T follicular helper cell (primary cell): ENCODE data around the gene MYH15.

Experiments
- DNase-seq: peaks from one replicate; pipeline ENCODE4 v3.0.0-alpha.2; 2020; ENCODE audit warnings: low read depth

MYH15 gene

DNA sequence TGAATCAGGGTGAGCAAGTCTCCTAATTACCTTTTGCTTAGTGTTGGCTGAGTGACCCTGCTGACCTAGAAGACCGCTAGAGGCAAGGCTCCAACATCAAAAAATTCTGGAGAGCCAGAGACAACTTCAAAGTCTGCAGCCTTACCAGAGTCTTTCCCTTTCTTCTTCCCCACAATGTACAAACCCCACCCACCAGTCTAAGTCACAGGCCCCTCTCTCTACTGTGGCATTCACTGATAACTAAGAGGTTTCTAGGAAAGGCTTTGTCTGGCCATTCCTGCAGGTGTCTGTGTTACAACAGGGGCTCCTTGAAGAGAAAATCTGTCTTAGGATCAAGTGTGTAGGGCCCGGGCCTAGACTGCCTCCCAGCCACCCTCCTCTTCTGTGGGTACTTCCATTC is 525 bp downstream of the MYH15 start:
- DNase-seq = no peak

DNA sequence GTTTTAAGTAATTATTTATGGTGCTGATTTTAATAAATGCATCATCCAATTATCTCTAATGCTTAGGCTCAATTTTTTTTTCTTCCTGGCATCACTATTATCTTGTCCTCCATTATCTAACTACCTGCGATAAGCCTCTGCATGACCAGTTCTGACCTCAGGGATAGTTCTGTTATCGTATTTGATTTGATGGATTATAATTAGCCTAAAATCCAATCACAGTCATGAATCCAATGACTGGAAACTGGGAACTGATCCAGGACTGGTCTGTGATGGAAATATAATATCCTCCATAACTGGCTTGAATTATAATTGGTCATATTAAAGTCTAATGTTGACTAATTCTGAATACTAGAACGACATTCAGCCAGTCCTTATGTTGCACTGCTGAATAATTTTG is 1.1 kb downstream of the MYH15 start:
- DNase-seq = no peak

DNA sequence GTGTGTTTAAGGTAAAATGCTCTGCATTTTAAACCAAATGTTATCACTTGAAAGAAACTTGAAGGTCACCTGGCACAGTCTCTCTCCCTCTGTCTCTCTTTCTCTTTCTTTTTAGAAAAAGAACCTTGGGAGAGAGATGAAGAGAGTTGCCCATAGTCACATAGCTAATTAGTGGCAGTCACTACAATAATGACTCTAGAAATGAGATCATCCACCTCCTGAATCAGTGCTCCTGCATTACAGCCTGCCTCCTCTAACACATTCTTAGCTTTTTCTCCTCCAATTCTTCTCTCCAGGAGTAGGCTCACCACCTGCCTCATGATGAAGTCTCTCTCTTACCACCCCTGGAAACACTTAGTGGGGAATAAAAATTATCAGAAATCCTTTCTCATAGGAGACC is 2.5 kb downstream of the MYH15 start:
- DNase-seq = no peak

DNA sequence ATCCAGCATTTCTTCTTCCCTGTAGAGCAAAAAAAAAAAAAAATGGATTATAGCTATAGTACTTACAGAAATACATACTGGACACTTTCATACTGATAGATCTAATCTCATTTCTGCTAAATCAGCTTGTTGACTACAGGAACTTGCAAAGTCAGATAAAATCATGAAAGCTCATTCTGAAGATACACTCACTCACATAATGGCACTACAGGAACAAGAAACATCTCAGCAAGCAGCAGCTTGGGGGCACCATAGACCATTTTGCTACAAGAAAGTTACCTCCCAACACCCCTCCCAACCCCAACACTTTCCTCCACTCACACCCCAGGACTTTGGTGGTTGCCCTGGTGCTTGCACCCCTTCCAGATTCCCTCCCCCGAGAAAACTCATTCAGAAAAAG is 4.6 kb downstream of the MYH15 start:
- DNase-seq = no peak

DNA sequence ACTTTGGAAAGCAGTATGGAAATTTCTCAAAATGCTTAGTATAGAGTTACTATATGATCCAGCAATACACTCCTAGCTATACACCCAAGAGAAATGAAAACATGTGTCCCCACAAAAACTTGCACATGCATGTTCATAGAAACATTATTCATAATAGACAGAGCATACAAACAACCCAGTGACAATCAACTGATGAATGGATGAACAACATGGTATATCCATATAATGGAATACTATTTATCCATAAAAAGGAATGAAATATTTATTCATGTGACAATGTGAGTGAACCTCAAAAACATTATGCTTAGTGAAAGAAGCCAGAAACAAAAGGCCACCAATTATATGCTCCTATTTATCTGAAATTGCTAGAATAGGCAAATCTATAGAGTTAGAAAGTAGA is 6.7 kb downstream of the MYH15 start:
- no peak for DNase-seq

DNA sequence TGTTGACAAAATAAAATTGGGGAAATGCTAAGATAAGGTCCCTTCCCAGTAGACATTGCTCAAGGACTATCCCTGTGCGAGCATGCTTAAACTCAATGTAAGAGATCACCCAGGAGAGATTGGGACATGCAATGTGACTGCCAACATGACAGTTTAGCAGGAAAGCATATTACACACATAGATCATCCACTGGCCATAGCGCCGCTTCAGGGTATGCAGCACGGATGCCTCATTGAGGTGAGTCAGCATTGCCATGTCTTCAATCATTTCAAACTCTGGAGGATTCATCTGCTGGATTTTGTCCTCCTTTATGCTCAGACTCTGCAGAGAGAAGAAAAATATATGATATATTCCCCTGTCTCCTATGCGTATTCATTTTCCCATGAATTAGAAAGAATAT is 8.9 kb downstream of the MYH15 start:
- no peak for DNase-seq

DNA sequence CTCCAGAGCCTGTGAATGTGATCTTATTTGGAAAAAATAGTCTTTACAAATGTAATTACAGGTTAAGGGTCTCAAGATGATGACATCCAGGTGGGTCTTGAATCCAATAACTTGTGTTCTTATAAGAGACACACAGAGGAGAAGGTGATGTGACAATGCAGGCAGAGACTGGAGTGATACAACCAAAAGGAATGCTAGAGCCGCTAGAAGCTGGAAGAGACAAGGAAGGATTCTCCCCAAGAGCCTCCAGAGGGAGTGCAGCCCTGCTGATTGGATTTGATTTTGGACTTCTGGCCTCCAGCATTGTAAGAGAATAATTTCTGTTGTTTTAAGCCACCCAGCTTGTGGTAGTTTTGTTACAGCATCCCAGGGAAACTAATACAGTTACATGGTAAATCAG is 9.7 kb downstream of the MYH15 start:
- no peak for DNase-seq

DNA sequence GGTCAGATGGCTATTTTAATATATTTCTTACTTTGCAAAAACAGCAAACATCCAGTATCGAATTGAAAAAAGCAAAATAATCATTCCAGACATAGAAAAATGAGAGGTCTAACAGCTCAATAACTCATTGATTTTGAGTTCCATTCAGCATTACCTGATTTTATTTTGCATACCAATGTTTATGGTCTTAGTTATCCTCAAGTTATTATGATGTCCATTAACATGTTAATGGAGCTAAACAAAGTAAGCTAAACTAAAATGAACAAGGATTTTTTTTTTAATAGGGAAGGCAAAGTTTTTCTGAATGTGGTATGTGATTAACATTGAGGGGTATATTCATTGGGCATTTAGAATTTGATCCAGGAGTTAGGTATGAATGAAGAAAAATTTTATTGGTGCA is 13.1 kb downstream of the MYH15 start:
- no peak for DNase-seq

DNA sequence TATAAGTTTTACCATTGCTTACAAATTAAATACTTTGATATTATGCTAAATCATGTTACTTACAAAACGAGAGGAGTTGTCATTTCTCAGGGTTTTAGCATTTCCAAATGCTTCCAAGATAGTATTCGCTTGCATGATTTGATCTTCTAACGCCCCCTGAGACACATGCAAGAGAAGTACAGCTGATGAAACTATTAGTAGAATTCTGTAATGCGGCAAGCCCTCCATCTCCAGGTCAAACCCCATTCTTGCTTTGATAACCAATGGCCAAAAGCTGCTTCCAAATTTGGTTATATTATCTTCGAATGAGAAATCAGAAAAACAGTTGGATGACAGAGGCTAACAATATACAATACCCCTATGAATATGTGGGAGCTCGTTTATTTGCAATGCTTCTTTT is 14.7 kb downstream of the MYH15 start:
- DNase-seq = no peak

DNA sequence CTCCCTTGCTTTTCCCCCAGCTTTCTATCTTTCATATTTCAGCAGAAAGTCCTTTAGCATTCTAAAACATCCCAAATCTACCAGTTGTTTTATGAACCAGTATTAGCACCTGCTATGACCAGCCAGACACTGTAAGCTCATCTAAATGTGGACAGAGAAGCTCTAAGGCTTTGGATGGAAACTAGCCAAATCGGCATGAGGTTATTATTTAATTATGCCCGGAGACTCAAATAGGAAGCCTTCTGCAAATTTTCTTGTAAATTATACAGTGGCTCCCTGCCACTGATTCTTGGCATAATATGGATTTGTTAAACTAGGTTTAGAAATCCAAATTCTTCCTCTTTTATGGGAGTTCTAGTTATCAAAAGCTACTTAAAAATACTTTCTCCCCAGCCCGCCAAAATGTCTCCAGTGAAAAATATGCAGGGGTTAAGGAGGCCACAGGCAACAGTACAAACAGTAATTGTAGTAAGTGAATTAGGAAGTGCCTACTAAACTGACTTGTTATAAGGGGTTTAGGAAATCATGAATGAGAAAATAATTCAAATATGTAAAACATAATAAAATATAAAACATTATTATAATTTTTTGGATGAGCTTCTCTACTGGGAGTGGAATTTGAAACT is 15.4 kb downstream of the MYH15 start:
- no peak for DNase-seq

DNA sequence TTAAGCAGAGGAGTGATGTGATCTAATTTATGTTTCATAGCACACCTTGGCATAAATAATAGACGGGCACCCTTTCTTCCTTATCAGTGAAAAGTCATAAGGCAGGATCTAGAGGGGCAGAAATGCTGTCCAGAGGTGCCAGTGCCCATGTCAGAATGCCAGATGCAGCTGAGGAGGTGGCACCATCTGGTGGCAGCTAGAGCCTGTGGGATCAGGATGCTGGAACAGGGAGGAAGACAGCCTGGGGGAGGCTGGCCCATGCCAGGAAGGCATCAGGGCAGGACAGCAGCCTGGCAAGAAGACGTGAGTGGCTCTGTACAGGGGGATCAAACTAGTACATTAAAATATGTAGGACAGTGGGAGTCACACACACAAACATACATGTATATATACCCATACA is 16.5 kb downstream of the MYH15 start:
- no peak for DNase-seq

DNA sequence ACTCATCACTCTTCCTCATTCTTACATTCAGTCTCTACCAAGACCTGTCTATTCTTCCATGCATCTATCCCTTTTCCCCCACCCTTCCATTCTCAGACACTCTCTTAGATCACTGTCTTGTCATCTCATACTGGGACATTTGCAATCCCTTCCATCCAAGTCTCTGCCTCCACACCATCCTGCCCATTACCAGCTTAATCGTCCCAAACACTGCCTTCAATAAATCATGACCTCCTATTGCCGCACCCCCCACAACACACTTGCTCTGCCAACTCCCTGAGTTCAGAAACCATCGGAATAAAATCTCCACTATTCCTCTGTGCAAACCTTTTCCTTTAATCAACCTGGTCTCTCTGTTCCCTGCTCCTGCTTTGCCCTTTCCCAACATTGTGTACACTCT is 18.9 kb downstream of the MYH15 start:
- no peak for DNase-seq

DNA sequence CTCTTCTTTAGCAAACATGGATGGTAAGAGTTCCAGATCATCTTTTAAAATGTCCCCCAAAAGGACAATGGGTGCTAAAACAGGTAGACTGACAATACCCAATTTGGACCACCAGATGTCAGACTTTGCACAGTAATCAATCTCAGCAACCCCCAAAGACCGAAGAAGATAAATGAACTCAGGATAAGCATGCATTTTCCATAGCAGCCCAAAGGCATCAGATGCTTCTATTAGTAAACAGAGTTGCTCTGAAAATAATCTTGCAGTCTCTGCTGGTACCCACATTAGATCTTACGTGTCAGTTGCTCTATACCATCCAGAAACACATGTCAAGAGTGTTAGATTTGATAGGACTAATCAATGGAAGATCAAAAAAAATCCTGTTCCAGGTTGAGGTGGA is 20.6 kb downstream of the MYH15 start:
- DNase-seq = peak; percentile 28

DNA sequence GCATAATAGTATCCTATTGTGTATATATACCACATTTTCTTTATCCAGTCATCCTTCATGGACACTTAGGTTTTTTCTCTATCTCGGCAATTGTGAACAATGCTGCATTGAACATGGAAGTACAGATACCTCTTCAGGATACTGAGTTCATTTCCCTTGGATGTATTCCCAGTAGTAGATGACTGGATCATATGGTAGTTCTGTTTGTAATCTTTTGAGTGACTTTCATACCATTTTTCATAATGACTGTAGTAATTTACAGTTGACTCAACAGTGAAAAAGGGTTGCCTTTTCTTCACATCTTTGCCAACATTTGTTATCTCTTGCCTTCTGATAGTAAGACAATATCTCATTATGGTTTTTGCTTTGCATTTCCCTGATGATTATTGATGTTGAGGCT is 21.8 kb downstream of the MYH15 start:
- no peak for DNase-seq

DNA sequence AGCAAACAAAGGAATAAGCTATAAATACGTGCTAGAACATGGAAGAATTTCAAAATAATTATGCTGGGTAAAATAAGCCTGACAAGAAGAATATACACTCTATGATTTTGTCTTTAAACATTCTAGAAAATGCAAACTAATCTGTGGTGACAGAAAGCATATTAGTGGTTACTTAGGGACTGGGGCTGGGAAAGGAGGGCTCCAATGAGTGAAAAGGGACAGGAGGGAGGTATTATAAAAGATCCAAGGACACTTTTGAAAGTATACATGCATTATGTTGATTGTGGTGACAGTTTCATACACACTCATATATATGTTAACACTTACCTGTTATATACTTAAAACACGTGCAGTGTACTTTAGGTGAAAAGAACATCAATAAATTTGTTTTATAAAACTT is 23.0 kb downstream of the MYH15 start:
- no peak for DNase-seq

DNA sequence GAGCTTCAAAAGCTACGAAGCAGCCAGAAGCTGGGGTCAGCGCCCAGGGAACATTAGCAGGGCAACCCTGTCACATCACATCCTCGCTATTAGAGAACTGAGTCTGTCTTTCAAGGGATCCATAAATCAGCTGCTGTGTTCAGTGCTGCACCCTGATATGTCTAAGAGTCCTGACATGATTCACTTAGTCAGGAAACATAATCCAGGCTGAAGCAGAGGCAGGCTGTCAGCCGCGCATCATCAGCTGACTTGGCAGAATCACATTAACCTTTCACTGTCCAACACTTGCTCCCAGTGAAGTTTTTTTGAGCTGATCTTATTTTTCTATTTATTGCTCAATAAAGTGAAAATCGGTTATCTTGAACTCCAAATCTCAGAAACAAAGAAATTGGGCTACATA is 23.5 kb downstream of the MYH15 start:
- DNase-seq = no peak

DNA sequence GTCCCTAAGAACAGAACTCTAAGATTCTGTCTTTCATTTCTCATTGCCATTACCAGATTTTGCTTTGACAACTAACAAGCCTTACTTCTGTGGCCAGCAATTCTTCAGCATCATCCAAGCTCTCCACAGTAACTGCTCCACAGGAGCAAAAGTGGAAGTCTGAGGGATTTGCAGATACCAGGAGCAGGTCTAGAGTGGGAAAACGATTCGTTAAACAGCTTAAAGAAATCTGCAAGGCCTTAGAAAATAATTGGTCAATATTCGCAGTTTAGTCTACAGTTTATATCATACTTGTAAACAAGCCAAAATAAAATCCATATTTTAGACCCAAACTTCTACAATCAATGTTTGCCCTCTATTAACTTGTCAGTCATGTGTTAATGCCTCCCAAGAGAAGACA is 24.1 kb downstream of the MYH15 start:
- DNase-seq = no peak

DNA sequence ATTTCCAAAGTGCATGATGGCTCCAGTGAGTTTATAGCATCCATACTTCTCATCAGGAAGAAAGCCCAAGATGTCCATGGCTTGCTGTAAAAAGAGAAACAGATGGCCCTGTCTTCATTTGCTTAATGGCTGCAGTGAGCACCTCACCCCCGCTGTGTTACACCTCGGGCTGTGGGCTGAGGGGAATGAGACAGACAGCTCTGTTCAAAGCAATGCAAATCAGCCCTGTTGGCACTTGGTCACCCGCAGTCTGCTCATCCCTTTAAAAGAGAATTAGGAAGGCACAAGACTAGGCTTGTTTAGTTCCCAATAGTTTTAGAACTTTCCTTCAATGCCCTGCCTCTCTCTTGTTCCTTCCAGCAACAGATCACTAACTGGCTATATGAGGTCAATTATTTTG is 25.2 kb downstream of the MYH15 start:
- DNase-seq = no peak

DNA sequence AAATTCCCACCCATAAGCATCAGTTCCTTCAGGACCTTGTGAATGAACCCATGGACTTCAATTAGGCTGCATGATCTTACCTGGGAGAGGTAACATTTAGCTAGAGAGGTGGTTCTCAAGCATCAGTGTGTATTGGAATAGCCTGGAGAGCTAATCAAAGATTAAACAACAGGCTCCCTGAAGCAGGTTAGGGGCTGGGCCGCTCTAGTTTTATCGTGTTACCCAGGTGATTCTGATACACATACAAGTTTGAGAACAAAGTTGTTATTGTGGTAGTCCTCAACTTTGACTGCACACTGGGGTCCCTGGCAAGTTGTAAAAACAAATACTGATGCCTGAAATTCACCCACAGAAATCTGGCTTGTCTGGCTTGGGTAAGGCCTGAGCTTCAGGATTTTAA is 31.2 kb downstream of the MYH15 start:
- no peak for DNase-seq

DNA sequence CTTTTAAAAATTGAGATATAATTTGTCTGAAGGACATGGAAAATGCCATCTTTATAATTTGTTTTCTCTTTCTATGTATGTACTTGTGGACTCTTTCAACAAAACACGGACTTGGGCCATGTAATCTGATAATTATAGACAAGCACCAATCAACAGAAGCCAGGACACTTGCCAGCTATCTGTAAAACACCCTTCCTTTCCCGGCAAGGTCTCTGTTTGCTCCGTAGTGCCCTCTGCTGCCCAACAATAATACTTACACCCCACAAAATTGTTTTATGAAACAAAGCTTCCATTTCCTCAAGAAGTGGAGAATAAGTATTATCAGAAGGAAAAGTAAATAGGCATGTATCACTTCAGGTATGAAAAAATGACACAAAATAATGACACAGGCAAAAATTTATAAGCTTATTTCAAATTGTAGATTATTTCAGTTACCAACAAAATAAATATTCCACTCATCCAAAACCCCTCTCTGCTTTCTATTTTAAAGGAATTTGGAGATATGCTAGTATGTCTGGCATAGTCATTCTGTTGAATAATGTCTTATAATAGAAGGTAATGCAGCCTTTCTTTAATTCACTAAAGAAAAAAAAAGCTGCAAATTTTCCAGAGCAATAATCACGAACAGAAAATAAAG is 32.8 kb downstream of the MYH15 start:
- DNase-seq = peak; percentile 25

DNA sequence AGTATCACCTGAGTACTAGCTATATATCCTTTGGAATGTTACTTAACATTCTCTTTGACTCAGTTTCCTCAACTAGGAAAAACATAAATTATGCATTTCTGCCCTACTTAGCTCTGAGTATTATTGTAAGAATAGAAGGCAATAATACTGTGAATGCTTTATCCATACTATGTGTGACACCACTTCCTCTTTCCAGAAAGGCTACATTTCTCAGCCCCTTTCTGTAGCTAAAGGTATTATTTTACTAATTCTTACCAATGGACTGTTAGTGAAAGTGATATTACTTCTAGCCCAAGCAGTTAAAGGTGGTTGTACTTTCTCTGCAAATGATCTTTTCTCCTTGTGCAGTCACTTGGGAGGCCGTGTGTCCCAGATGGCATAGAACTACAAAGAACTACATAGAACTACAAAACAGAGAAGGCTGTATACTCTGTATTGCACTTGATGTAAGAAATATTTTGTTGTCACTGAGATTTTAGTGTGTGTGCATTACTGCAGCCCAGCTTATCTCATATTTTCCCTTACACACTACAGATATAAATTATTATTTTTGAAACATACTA is 35.1 kb downstream of the MYH15 start:
- DNase-seq = no peak

DNA sequence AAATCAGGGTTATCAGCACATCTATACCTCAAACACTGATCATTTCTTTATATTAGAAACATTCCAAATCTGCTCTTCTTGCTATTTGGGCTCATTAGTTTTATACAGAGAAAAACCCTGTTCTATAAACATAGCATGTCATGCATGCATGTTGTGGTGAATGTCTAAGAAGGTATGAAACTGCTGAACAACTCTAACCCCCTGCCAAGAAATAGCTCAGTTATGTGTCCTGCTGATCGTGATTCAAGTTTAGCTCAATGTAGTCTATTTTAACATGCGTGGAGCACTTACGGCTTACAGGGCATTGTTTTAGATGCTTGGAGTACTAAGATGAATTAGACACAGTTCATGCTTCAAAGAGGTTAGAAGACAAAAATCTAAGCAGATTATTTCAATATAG is 35.8 kb downstream of the MYH15 start:
- no peak for DNase-seq

DNA sequence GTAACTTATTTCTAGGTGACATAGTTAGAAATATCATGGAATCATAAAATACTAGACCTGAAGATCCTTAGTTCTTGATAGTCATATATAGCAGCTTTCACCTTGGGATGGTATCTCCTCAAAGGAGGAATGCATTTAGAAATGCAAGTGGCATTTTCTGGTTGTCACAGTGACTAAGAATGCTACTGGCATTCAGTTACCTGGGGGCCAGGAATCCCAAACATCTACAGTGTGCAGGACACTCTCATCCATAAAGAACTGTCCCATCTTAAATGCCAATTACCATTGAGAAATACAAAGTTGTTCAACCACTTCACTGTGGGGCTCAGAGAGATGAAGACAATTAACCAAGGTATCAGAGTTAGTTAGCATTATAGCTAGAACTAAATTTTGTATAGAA is 36.7 kb downstream of the MYH15 start:
- DNase-seq = no peak

DNA sequence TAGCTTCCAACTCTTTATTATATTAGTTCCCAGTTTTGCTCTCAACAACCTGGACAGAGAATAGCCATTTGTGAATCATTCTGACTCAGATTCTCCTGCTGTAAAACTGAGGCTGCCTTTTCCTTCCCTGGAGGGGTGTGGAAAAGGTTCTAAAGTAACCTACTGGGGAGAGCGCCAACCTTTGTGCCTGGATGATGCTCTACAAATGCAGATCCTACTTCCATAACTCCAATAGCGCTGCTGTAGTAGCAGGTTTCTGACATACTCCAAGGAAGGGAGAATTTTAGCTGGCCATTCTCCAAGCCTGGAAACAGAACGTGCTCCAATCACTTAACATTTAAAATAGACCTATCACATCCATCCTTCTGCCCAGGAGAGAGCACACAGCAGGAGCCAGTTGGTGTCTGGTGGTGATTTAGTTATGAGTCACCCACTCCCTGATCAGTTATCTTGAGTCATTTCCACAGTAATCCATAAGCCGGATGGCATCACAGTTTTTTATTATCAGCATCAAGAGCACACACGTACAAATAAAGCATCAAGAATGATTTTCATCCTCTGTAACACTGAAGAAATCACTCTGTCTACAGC is 38.3 kb downstream of the MYH15 start:
- no peak for DNase-seq
